OCI-LY7 (cell line): ENCODE data around the gene PCDHGC4. TPM values are rescaled to one million over a fixed set of nuclear protein-coding genes. Genes with fewer than 3 reads are reported as not detected.

Experiments
- BruUV-seq: library from RNA; stranded (reverse); fragments of 400-500 nt; replicated peaks from 2 replicates; lab custom pipeline; 2021; lab: Mats Ljungman, UMichigan
- CTCF ChIA-PET: fragments of 300-600 bp; sonication (Branson Sonifier 250); formaldehyde crosslinking; loops from one replicate; lab custom pipeline; 2022; ENCODE audit warnings: antibody characterized with exemption; ENCODE audit not compliant: unreplicated experiment; lab: Charles Lee
- POLR2A ChIA-PET: fragments of 300-600 bp; sonication (Branson Sonifier 250); formaldehyde crosslinking; loops from one replicate; lab custom pipeline; 2022; ENCODE audit warnings: antibody characterized with exemption; lab: Charles Lee
- DNase-seq: peaks from one replicate; pipeline ENCODE4 v3.0.0-alpha.2; 2015; ENCODE audit warnings: low spot score
- H2AFZ ChIP-seq: fragments of 200-600 bp; sonication (generic), shearing (Covaris generic); 2 replicates; pipeline ENCODE4 v1.6.1; 2014; ENCODE audit warnings: mild to moderate bottlenecking, antibody characterized with exemption, low read length, moderate library complexity
- H3K27ac ChIP-seq: fragments of 200-600 bp; sonication (generic); 2 replicates; pipeline ENCODE4 v1.5.1; 2014; ENCODE audit warnings: mixed run types, low read depth, mild to moderate bottlenecking, moderate library complexity, low read length, inconsistent platforms; ENCODE audit not compliant: poor library complexity, severe bottlenecking
- H3K36me3 ChIP-seq: fragments of 200-600 bp; sonication (generic); 2 replicates; pipeline ENCODE4 v1.6.1; 2014; ENCODE audit warnings: mild to moderate bottlenecking, antibody characterized with exemption, low read length, moderate library complexity, mixed read lengths; ENCODE audit not compliant: insufficient read depth
- H3K4me1 ChIP-seq: fragments of 200-600 bp; sonication (generic); 2 replicates; pipeline ENCODE4 v1.5.1; 2014; ENCODE audit warnings: mild to moderate bottlenecking, low read length; ENCODE audit not compliant: insufficient read depth, poor library complexity, severe bottlenecking
- H3K4me2 ChIP-seq: fragments of 200-600 bp; sonication (generic); 2 replicates; pipeline ENCODE4 v1.6.1; 2014; ENCODE audit warnings: mild to moderate bottlenecking, low read length
- H3K4me3 ChIP-seq: fragments of 200-600 bp; sonication (generic); 2 replicates; pipeline ENCODE4 v1.5.1; 2014; ENCODE audit warnings: mild to moderate bottlenecking, low read depth, low read length; ENCODE audit not compliant: poor library complexity, severe bottlenecking
- H3K79me2 ChIP-seq: fragments of 200-600 bp; sonication (generic); 2 replicates; pipeline ENCODE4 v1.6.1; 2016; ENCODE audit warnings: low read depth, mild to moderate bottlenecking, low read length, moderate library complexity, mixed read lengths; ENCODE audit not compliant: insufficient read depth
- H3K9me2 ChIP-seq: fragments of 200-600 bp; sonication (generic); 2 replicates; pipeline ENCODE4 v1.6.1; 2016; ENCODE audit warnings: mild to moderate bottlenecking, low read length, mixed read lengths; ENCODE audit not compliant: insufficient read depth
- H3K9me3 ChIP-seq: fragments of 200-600 bp; sonication (generic); 2 replicates; pipeline ENCODE4 v1.6.1; 2014; ENCODE audit warnings: mild to moderate bottlenecking, mixed run types, low read length, mixed read lengths
- H4K20me1 ChIP-seq: fragments of 200-600 bp; sonication (generic); 2 replicates; pipeline ENCODE4 v1.6.1; 2014; ENCODE audit warnings: mild to moderate bottlenecking, antibody characterized with exemption, low read length, moderate library complexity, mixed read lengths; ENCODE audit not compliant: insufficient read depth
- CTCF ChIP-seq: fragments of 200-600 bp; sonication (generic); conservative IDR thresholded peaks from 2 replicates; pipeline ENCODE4 v1.5.1; 2014; ENCODE audit warnings: mild to moderate bottlenecking, antibody characterized with exemption, low read length, moderate library complexity, mixed read lengths
- EZH2phosphoT487 ChIP-seq: fragments of 200-600 bp; sonication (generic); IDR thresholded peaks from 2 replicates; pipeline ENCODE4 v1.6.1; 2018; ENCODE audit warnings: low read depth, borderline replicate concordance, mild to moderate bottlenecking, mixed run types, antibody characterized with exemption, low read length, moderate library complexity, mixed read lengths
- intact Hi-C: fragments of 100-400 bp; cut with micrococcal nuclease; formaldehyde crosslinking; loops from one replicate; pipeline ENCODE4 v1.10.0; 2022; ENCODE audit not compliant: unreplicated experiment
- total RNA-seq, 2 experiments: library from RNA; depleted of rRNA in 1 of 2; stranded (reverse); fragments of >200 nt in 1 of 2; shearing (Covaris generic) in 1 of 2; gene quantifications; 2 replicates each; pipeline ENCODE4 v1.2.3, GENCODE V29; 2014 to 2022

Gene PCDHGC4
- total RNA-seq, 2 experiments from 2014 or later = 7.0 to 8.4 TPM

- Histone ChIP-seq H3K9me3 (no peaks in the 10 kb centered on the region), H3K36me3 (no peaks in the 10 kb centered on the region), H3K4me1 (peaks cover 14% of the 10 kb centered on the region), H3K79me2 (no peaks in the 10 kb centered on the region), H3K9me2 (no peaks in the 10 kb centered on the region), H3K4me3 (no peak overlapping the region), H2AFZ (no peak overlapping the region), H4K20me1 (no peaks in the 10 kb centered on the region), H3K4me2 (no peak overlapping the region), H3K27ac (no peak overlapping the region)
- TF ChIP-seq CTCF = no peak
- no peak for TF ChIP-seq EZH2phosphoT487
- no peak for DNase-seq
- POLR2A ChIA-PET = interaction anchor here (0.5 kb wide), 1 partner anchor 795 kb away, joined by 3 read pairs; no protein-coding TSS in a partner anchor
- CTCF ChIA-PET = no interaction called here
- intact Hi-C loops = no loop called here
- BruUV-seq = no TSS peak
These were observed 45.3 kb upstream of the PCDHGC4 start for GRCh38 chr5:141439411-141440141.

- no peak overlapping the region for H3K27ac ChIP-seq
- no peak overlapping the region for H3K4me2 ChIP-seq
- CTCF ChIA-PET = no interaction called here
- no TSS peak for BruUV-seq
- no peaks in the 10 kb centered on the region for H3K79me2 ChIP-seq
- H3K9me2 ChIP-seq = no peaks in the 10 kb centered on the region
- H3K36me3 ChIP-seq = no peaks in the 10 kb centered on the region
- no peak overlapping the region for H2AFZ ChIP-seq
- DNase-seq = no peak
- TF ChIP-seq CTCF = no peak
- TF ChIP-seq EZH2phosphoT487 = no peak
- no peak overlapping the region for H3K4me3 ChIP-seq
- POLR2A ChIA-PET = no interaction called here
- H3K4me1 ChIP-seq = peaks cover 14% of the 10 kb centered on the region
- intact Hi-C loops = no loop called here
- H4K20me1 ChIP-seq = no peaks in the 10 kb centered on the region
- H3K9me3 ChIP-seq = no peaks in the 10 kb centered on the region
These were observed 44.5 kb upstream of the PCDHGC4 start for GRCh38 chr5:141440341-141440740.

GRCh38 chr5:141441571-141442170 is 43.2 kb upstream of the PCDHGC4 start:
- Histone ChIP-seq H3K27ac (no peak overlapping the region), H3K4me3 (no peak overlapping the region), H4K20me1 (no peaks in the 10 kb centered on the region), H3K4me1 (peaks cover 14% of the 10 kb centered on the region), H2AFZ (no peak overlapping the region), H3K36me3 (no peaks in the 10 kb centered on the region), H3K4me2 (no peak overlapping the region), H3K79me2 (no peaks in the 10 kb centered on the region), H3K9me2 (no peaks in the 10 kb centered on the region), H3K9me3 (no peaks in the 10 kb centered on the region)
- POLR2A ChIA-PET = interaction anchor here (0.5 kb wide), 1 partner anchor 92 kb away, joined by 3 read pairs; no protein-coding TSS in a partner anchor
- intact Hi-C loops = no loop called here
- DNase-seq = no peak
- CTCF ChIA-PET = no interaction called here
- TF ChIP-seq CTCF = no peak
- TF ChIP-seq EZH2phosphoT487 = no peak
- BruUV-seq = no TSS peak
